ENCODE results near the gene CDC25B. TPM values are rescaled to one million over a fixed set of nuclear protein-coding genes. Genes with fewer than 3 reads are reported as not detected.

The CDC25B gene
- total and polyA plus RNA-seq, 2 of the 13 experiments (the other 11 are each of a cell fraction or from before 2014, with no cell fraction given) = 14.5 to 19.4 TPM

DNA sequence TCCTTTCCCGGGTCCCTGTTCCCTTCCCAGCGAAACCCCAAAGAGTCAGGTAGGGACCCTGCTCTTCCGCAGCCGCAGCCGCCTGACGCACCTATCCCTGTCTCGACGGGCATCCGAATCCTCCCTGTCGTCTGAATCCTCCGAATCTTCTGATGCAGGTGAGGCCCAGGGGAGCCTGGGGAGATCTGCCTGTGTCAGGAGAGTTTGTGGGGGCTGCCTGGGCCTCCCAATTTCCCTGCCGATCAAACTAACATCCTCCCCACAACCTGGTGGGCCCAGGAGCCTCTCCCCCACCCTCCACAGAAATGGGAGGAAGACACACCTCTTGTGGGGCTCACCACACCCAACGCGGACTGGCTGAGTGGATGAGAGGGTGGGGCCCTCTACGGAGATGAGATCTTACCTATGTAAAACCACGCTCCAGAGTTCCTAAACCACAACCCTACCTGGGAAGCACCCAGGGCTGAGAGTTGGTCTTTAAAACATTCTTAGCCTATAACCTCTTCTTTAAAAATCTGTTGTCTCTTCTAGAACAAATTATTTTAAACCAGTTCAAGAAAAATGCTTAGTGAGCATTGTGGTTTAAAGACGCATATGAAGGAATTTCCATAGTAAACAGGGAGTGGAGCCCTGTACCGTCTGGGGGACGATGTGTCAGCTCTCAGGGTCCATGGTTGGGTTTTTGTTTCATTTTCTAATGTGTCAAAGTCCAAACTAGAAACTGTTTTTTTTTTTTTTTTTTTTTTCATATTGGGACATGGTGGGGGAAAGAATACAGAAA is 1.7 kb downstream of the CDC25B start (continued):
- TF ChIP-seq BORCS8-MEF2B (CRISPR knock-in tag; IDR thresholded peaks at IDR 0.05) (no peak), RFXANK (CRISPR knock-in tag; IDR thresholded peaks at IDR 0.05) (no peak), SP1 (IDR thresholded peaks at IDR 0.05) (no peak), SP1 (CRISPR knock-in tag; IDR thresholded peaks at IDR 0.05) (no peak), DPF2 (CRISPR knock-in tag; IDR thresholded peaks at IDR 0.05; ENCODE audit: borderline replicate concordance, low read depth) (no peak), ZIK1 (CRISPR knock-in tag; IDR thresholded peaks at IDR 0.05; ENCODE audit: borderline replicate concordance, low read depth) (no peak), MIXL1 (CRISPR knock-in tag; IDR thresholded peaks at IDR 0.05) (no peak)

DNA sequence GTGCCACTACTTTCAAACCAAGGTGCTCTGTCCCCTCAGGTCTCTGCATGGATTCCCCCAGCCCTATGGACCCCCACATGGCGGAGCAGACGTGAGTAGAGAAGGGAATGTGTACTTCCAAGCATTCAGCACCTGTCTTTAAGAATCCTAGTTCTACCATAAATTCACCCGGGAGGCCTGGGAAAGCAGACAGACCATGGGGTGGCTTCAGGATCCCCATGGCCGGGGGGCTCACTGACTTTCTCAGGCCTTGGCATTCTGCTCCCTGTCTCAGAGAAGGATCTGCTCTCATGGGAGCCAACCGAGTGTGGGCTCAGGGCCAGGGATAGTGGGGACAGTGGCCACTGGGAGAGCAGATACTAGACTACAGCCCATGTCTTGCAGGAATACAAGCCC is 2.3 kb downstream of the CDC25B start:
- H4K20me1 ChIP-seq (ENCODE audit: insufficient read depth, low read length) = no peaks in the 10 kb centered on the region
- DNase-seq (ENCODE audit: low spot score) = no peak
- BruUV-seq (replicated peaks) = no TSS peak
- CTCF ChIA-PET (ENCODE audit: low intra/inter-chr PET ratio, low total read pairs) = interaction anchor here (1.3 kb wide), 1 partner anchor 22 kb away, joined by 3 read pairs; the partner anchor contains the start of gene AP5S1
- FAIRE-seq = no peak
- peak overlapping the region in 2 of 3 experiments; percentile 76 to 85; a peak in 4 of 6 replicates for H3K4me3 ChIP-seq (replicated peaks in 1 of 3; ENCODE audit: insufficient read depth in 1 of 3, low read depth in 2 of 3, low read length in 3 of 3)
- 84% methylated on average over 5 of the region's 5 CpGs for WGBS (ENCODE audit: low lambda C conversion rate)
- peak overlapping the region; percentile 77 for H3K9ac ChIP-seq (ENCODE audit: insufficient read depth, low read depth, low read length)
- intact Hi-C loops (cut with micrococcal nuclease; ENCODE audit: unreplicated experiment) = loop anchor here (1.0 kb wide), 2 partner anchors 13 to 22 kb away; partner anchors contain the start of gene AP5S1
- H3K27me3 ChIP-seq (ENCODE audit: control insufficient read depth in 1 of 2, insufficient read depth in 2 of 2, low read length in 2 of 2) = no peaks in the 10 kb centered on the region; a peak in 1 of 5 replicates
- peak overlapping the region; percentile 66 for H3K27ac ChIP-seq (ENCODE audit: extremely low read length, insufficient read depth, low read length)
- peaks cover 21 to 37% of the 10 kb centered on the region in 2 experiments for H3K36me3 ChIP-seq (replicated peaks in 1 of 2; ENCODE audit: control insufficient read depth in 1 of 2, insufficient read depth in 2 of 2, low read length in 2 of 2)
- peak overlapping the region; percentile 64 for H2AFZ ChIP-seq (ENCODE audit: low read length)
- peaks cover 44% of the 10 kb centered on the region for H3K4me1 ChIP-seq (ENCODE audit: insufficient read depth, low read length)
- peak overlapping the region; percentile 95 for H3K4me2 ChIP-seq (ENCODE audit: low read depth, low read length)
- POLR2A ChIA-PET = interaction anchor here (1.0 kb wide), 1 partner anchor 21 kb away, joined by 23 read pairs; the partner anchor contains the start of gene AP5S1
- in situ Hi-C loops (cut with HindIII; ENCODE audit: extremely low pct_ligation_motif_present, low pct_unique_long_range_greater_than_20kb) = no loop called here
- no peak for ATAC-seq
- no peaks in the 10 kb centered on the region for H3K9me3 ChIP-seq (ENCODE audit: low read length)
- peaks cover 20% of the 10 kb centered on the region for H3K79me2 ChIP-seq (ENCODE audit: insufficient read depth, low read length)
- TF ChIP-seq CEBPB (IDR thresholded peaks at IDR 0.05; ENCODE audit: borderline replicate concordance, low read depth, low read length) (no peak), ZNF30 (CRISPR knock-in tag; IDR thresholded peaks at IDR 0.05) (no peak), EP300 (IDR thresholded peaks at IDR 0.05; ENCODE audit: low read depth in 2 of 2, low read length in 2 of 2) (no peak), EP300 (CRISPR knock-in tag; IDR thresholded peaks at IDR 0.05; ENCODE audit: borderline replicate concordance) (0 out of 2 replicates have a peak, but pooled peaks have one; percentile 11), TEAD3 (CRISPR knock-in tag; optimal IDR thresholded peaks at IDR 0.05; ENCODE audit: borderline replicate concordance) (peak; percentile 12), RBM22 (optimal IDR thresholded peaks at IDR 0.05; ENCODE audit: low read length) (no peak), ZNF335 (CRISPR knock-in tag; IDR thresholded peaks at IDR 0.05) (0 out of 2 replicates have a peak, but pooled peaks have one; percentile 40), PREB (CRISPR knock-in tag; IDR thresholded peaks at IDR 0.05) (no peak), GMEB1 (CRISPR knock-in tag; IDR thresholded peaks at IDR 0.05; ENCODE audit: borderline replicate concordance) (no peak), ZFP36L2 (CRISPR knock-in tag; IDR thresholded peaks at IDR 0.05) (no peak), ZNF580 (CRISPR knock-in tag; IDR thresholded peaks at IDR 0.05; ENCODE audit: borderline replicate concordance, low read depth) (no peak), NFKB2 (CRISPR knock-in tag; IDR thresholded peaks at IDR 0.05; ENCODE audit: borderline replicate concordance) (no peak)
- TF ChIP-seq, protein P1, sequence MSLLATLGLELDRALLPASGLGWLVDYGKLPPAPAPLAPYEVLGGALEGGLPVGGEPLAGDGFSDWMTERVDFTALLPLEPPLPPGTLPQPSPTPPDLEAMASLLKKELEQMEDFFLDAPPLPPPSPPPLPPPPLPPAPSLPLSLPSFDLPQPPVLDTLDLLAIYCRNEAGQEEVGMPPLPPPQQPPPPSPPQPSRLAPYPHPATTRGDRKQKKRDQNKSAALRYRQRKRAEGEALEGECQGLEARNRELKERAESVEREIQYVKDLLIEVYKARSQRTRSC (CRISPR knock-in tag; IDR thresholded peaks at IDR 0.05; ENCODE audit: low read depth) = no peak

Measured in HepG2 (cell line).